Upper lobe of left lung (tissue), 4 donors: Measurements from ENCODE around the gene G6PC3.

Source experiments
- CTCF ChIP-seq, 6 experiments: fragments of 450-650 bp in 4 of 6; fragments of 200-600 bp in 2 of 6; sonication (generic) in 2 of 6; IDR thresholded peaks; one replicate each; pipeline ENCODE4 v1.5.1; 2016 to 2019; ENCODE audit warnings: antibody characterized with exemption in 6 of 6
- POLR2AphosphoS5 ChIP-seq, 2 donors: sonication (generic); formaldehyde crosslinking; IDR thresholded peaks; one replicate each; pipeline ENCODE4 v1.5.1; 2017; ENCODE audit warnings: antibody characterized with exemption in 2 of 2

GRCh38 chr17:44038604-44039011, 31.9 kb upstream of the G6PC3 start:
- TF ChIP-seq CTCF (IDR thresholded peaks at IDR 0.05) (no peak), POLR2AphosphoS5 (IDR thresholded peaks at IDR 0.05) (no peak)
